HG03354 (cell line): ENCODE measurements around the gene UNKL.
"Not testable (repeated sequence)": the region's sequence is repeated elsewhere in the genome, so short reads cannot be mapped to it uniquely, and the experiment has no call there.

ENCODE experiments used
- ATAC-seq: cut with Tn5 transposase; IDR thresholded peaks from one replicate; pipeline ENCODE4 v1.9.1; 2021; ENCODE audit warnings: mild to moderate bottlenecking; ENCODE audit not compliant: unreplicated experiment, poor library complexity, severe bottlenecking

The UNKL gene

GRCh38 chr16:1447965-1448364 is 33.5 kb upstream of the UNKL start:
- ATAC-seq = no peak

DNA sequence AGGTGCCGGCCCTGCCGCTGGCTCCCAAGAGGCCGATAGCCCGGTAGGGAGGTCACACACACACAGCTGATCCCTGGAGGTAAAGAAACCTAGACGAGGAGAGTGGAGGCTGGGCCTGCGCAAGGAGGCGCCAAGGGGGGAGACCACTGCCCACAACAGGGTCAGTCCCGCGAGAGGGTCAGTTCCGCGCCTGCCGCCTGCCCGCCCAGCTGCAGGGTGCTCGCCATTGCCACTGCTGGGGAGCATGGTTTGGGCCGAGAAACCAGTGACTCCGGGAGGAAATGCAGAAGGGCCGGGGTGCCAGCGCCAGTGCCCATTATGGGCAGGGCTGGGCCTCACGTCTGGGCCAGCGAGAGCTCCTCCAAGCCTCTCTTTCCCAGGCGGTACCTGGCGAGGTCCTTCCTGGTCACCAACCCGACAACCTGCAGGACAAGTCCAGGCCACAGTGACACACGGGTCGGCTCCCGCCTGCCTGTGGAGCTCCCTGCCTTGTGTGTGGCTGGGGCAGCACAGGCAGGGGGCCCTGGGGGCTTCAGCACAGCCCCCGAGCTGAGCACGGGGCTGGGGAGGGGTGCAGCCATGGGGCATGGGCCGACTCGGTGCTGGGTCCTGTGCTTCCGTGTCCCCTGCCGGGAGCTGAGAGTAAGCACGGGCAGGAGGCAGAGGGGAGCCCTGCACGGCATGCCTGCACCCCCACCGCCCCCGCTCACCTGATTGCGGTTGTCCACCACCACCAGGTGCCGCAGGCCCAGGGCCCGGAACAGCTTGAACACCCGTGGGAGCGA is 32.0 kb upstream of the UNKL start:
- no peak for ATAC-seq

DNA sequence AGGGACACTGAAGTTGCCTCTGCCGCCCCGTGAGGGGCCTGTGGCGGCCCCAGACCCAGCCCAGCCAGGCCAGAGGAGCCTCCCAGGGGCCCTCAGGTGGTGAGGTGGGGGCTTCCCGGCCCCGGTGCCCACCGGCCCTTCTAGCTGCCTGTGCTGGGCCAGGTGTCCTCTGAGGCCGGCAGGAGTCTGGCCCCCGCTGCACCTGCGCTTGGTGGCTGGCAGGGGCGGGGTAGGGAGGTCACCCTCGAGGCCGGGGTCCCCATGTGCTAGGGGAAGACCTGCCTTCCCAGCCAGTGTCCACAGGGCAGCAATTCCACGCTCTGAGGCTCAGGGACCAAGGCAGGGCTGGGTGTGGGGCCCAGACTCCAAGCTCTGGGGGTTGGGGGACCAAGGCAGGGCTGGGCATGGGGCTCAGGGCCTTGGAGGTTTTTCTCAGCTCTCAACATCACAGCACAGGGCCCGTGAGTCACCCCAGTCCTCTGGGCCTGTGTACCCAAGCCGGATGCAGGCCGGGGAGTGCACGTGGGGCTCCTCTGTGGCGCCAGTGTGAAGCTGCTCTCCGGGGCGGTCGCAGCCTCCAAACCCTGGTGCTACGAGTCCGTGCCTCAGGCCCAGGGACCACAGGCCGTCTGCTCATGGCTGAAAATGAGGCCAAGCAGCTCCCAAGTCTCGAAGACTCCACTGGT is 31.2 kb upstream of the UNKL start:
- no peak for ATAC-seq

GRCh38 chr16:1444730-1445517 is 30.4 kb upstream of the UNKL start:
- peak; percentile 58 for ATAC-seq

DNA sequence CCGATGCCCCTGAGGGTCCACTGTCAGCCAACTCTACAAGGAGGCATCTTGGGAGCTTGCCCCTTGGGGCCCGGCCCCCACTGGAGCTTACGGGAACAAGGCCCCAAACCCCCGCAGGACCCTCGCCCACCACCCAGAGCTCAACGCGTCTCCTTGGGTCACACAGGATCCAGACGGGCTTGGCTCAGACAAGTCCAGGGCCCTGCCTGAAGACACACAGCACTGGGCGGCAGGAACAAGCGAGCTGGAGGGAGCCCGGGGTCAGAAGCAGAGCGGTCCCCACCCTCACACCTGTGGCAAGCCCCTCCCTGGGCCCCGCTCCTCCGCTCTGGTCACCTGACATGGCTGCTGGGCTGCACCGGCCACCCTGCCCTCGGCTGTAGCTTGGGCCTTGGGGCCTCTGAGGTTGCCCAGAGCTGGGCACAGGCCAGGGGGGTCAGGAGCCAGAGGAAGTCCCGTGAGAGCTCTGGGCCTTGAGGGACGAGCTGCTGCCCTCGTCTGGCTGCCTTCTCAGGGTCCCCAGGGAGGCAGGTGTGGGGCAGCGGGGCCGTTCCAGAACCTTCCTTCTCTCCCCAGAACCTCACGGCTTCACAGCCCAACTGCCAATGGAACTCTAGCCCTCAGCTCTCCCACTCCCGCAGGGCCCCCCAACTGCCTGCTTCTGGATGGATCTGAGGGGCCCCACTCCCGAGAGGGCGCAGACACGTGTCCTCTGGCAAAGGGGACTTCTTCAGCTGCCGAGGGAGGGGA is 29.7 kb upstream of the UNKL start, which contains the start of gene CCDC154:
Gene CCDC154 (minus strand): TSS at position 577 of the 750 bp plus-strand sequence. CDS start 234 bp downstream, at position 343.
- ATAC-seq = no peak

DNA sequence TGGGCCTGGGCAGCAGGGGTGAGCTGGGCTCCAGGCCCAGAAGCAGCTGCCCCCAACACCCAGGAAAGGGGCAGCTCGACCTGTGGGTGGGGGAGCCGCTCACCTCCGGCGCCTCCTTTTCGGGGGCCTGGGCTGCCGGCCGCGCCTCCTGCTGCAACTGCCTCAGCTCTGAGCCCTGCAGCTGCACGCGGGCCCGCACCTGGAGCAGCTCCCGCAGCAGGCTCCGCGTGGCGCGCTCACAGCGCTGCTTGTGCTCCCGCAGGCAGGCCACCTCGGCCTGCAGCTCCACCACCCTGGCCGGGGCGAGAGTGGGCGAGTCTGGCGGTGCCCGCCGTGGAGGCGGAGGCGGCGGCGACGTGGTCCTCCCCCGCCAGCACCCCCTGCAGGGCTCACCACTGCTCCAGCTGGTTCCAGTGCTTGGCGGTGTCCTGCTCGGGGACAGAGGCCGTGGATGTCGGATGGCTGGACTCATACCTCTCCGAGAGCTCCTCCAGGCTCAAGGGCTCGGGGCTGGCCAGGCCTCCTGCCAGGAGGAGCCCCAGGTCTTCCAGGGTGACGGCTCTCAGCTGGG is 29.0 kb upstream of the UNKL start:
- ATAC-seq = no peak

DNA sequence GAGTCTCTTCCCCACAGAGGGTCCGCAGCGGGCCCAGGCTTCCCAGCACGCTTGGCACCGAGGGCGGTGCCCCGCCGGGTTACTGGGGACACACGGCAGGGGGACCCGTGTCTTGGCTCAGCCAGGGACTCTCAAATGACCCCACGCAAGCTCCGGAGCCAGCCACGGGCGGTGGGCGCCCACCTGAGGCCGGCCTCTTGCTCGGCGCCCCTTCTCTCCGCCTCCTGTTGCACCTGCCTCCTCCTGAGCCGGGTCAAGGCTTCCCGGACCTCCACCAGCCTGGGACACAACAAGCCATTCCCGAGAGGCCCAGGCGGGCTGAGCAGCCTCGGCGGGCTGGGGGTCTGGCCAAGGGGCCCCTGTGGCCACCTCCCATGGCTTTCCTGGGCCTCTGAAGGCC is 28.2 kb upstream of the UNKL start:
- ATAC-seq = no peak

DNA sequence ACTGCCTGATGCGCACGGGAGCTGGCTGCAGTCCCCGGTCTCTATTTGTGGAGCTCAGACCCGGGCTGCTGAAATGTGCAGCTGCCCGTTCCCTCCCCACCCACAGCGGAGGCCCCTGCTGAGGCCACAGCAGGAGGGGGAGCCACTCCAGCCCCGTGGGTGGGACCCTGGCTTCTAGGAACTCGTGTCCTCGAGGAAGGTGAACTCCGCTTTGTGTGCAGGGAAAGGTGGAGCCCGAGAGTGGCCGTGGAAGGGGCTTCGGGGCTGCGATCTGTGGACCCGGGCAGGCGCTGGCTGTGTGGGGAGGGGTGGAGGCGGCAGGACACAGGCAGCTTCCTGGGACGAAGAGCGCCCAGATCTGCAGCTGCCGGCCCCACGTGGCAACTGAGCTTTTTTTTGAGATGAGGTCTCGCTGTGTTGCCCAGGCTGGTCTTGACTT is 26.9 kb upstream of the UNKL start:
- no peak for ATAC-seq

- not testable (repeated sequence) for ATAC-seq
Observed at GRCh38 chr16:1439699-1440074, 25.2 kb upstream of the UNKL start.

GRCh38 chr16:1439058-1439698 is 24.7 kb upstream of the UNKL start:
- ATAC-seq = no peak

DNA sequence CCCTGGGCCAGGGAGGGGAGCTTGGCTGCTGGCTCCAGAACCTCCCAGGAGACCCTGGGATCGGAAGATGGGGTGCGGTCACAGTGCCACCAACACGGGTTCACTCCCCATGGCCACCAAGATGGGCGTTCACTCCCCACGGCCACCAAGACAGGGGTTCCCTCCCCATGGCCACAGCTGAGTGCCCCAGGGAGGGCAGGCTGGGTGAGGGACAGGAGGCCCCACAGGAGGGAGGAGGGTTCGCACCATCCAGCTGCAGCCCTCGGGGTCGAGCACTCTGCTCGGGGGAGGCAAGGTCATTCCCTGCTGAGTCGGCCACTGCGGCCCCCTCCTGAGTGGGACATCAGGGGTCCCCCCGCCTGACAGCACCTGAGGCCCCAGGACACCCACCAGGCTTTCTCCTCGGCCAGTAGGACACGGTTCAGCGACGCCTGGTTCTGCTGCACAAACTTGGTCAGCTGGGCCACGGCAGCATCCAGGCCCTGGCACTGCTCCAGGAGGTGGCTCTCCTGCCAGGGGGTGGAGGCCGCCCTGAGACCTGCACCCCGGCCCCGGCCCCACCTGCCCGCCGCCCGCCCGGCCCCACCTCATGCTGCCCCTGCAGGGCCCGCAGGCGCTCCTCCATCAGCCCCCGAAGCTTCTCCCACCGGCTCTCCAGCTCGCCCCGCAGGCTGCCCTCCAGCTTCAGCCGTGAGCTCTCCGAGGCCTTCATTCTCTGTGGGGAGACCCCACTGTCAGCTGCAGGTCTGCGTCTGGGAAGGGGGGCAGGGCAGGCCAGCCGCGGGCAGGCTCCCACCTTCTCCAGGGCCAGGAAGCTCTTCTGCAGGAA is 23.9 kb upstream of the UNKL start:
- ATAC-seq = no peak

GRCh38 chr16:1437606-1438005 is 23.1 kb upstream of the UNKL start:
- no peak for ATAC-seq

DNA sequence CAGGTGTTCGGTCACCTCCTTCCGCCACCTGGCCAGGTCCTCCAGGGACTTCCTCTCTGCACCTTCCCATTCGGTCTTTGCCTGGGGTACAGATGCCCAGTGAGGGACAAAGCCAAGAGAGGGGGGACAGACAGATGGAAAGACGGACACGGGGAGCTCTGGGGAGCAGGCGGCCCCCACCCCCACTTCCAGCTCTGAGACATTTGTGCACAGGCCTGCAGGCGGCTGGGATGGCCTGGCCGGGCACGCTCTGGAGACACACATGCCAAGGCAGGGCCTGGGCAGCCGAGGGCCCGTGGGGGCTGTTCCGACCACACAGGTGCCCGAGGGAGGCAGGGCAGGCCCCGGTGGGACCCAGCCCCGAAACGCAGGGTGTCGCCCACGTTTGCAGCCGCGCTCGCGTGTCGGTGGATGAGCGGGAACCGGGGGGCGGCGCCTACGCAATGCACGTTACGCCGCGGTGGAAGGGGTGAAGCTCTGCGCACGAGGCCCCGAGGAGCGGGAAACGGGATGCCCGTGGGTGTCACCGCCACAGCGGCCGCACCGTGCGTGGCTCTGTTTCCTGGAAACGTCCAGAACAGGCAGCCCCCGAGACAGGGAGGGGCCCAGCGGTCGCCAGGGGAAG is 22.3 kb upstream of the UNKL start:
- no peak for ATAC-seq

DNA sequence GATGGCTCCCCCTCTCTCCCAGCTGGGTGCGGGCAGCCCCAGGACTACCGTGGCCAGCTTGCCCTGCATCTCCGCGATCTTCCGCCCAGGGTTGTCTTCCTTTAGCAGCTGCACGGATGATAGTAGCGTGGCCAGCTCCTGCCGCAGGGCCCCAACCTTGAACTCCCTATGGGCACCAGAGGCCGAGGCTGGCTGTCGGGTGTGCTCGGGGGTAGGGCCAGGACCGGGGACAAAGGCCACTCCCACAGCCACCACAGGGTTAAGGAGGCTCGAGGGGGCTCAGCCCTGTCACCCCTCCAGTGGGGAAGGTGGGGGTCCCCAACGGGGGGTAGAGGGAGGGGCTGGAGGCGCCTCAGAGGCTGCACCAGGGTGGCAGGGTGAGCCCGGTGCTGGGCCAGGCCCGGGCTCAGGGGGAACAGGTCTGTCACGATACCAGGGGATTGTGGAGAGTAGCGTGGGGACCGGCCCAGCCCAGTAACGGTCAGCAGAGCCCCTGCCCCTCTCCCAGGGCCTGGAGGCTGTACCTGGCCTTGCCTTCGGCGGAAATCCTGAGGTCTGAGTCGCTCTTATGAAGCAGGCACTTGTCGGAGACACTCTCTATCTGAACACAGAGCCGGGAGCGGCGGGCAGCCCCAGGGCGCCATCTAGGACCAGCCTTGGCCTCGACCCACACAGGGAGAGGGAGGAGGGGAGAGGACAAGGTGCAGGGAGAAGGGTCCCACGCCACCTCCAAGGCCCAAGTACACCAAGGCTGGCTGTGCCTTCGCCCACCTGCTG is 21.6 kb upstream of the UNKL start:
- no peak for ATAC-seq

DNA sequence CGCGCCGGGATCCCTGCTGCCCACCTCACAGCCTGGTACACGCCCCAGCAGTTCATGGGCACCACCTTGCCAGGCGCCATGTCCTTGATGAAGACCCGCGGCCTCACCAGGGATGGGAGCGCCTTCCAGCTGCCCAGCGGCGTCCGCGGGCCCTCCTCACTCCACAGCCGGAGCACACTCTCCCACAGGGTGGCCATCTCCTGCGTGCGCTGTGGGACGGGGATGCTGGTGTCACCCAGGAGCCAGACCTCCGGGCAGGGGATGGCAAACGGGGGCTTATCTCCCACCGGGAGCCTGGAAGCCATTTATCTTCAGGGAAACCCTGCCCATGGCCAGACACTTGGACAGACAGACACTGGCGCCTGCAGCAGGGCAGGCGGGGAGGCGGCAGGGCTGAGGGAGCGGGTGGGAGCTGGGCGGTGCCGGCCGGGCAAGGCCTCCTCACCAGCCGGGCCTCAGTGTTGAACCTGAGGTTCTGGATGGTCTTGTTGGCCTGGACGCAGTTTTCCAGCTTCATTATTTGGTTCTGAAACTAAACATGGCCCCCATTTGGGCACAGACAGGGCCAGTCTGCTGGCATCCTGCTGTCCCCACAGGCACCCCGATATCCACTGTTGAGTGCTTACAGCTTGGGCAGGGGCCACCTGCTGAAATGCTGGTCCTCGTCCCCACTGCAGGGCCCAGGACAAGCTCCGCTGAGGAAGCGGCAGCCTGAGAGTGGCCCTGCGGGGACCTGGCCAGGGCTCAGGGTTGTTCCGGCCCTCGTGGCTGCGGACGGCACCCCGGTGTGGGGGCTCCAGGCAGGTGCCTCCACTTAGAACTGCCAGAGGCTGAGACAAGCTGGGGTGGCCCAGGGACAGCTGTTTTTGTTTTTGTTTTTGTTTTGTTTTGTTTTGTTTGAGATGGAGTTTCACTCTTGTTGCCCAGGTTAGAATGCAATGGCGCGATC is 20.4 kb upstream of the UNKL start:
- ATAC-seq = no peak

DNA sequence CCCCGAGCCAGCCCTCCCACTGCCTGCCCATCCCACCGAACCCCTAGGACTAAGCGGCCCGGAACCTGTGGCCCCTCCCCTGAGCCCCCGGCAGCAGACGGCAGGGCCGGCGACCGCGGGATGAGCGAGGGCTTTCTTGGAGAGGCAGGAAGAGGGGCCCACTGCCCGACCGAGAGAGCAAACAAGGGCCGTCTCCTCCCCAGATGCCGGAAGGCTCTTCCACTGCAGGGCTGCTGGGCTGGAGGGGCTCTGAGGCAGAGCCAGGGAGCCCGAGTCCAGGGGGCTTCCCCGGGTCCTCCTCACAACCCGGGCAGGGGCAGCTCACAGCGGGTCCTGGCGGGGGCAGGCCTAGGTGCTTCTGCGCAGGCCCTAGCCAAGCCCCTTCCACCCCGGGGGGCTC is 19.3 kb upstream of the UNKL start:
- no peak for ATAC-seq
